Osteoblast (primary cell): ENCODE data around the gene MCC. TPM values are rescaled to one million over a fixed set of nuclear protein-coding genes. Genes with fewer than 3 reads are reported as not detected.

Experiments used
- DNase-seq: peaks from one replicate; pipeline ENCODE4 v3.0.0; 2011; ENCODE audit warnings: low spot score, mixed read lengths; ENCODE audit not compliant: insufficient read length; ENCODE audit errors: missing footprints
- H2AFZ ChIP-seq: 2 replicates; pipeline ENCODE4 v1.6.0; 2011; ENCODE audit warnings: mild to moderate bottlenecking, low read length
- H3K27ac ChIP-seq: 2 replicates; pipeline ENCODE4 v1.5.1; 2011; ENCODE audit warnings: mild to moderate bottlenecking, low read depth, low read length, moderate library complexity
- H3K27me3 ChIP-seq: 2 replicates; pipeline ENCODE4 v1.6.0; 2012; ENCODE audit warnings: mild to moderate bottlenecking, control low read depth, inconsistent platforms, low read length, moderate library complexity; ENCODE audit not compliant: insufficient read depth
- H3K36me3 ChIP-seq: 2 replicates; pipeline ENCODE4 v1.5.1; 2011; ENCODE audit warnings: mild to moderate bottlenecking, low read length, control low read depth, moderate library complexity; ENCODE audit not compliant: insufficient read depth
- H3K4me1 ChIP-seq: 2 replicates; pipeline ENCODE4 v1.5.1; 2011; ENCODE audit warnings: mild to moderate bottlenecking, low read length, control low read depth, moderate library complexity; ENCODE audit not compliant: insufficient read depth
- H3K4me2 ChIP-seq: 2 replicates; pipeline ENCODE4 v1.6.0; 2011; ENCODE audit warnings: mild to moderate bottlenecking, low read length; ENCODE audit not compliant: insufficient read depth
- H3K4me3 ChIP-seq: fragments of 200-600 bp; sonication (generic); 3 replicates; pipeline ENCODE4 v1.5.1; 2012; ENCODE audit warnings: mild to moderate bottlenecking, low read length, inconsistent platforms; ENCODE audit not compliant: insufficient read depth
- H3K79me2 ChIP-seq: 2 replicates; pipeline ENCODE4 v1.6.0; 2012; ENCODE audit warnings: mild to moderate bottlenecking, low read length, control low read depth, inconsistent platforms; ENCODE audit not compliant: insufficient read depth
- H3K9me3 ChIP-seq: 2 replicates; pipeline ENCODE4 v1.5.1; 2011; ENCODE audit warnings: low read depth, low read length, control low read depth
- H4K20me1 ChIP-seq: 2 replicates; pipeline ENCODE4 v1.6.0; 2012; ENCODE audit warnings: mild to moderate bottlenecking, low read length, control low read depth; ENCODE audit not compliant: insufficient read depth
- total RNA-seq: library from RNA; depleted of rRNA; stranded (reverse); fragments of >200 nt; gene quantifications from 2 replicates; pipeline ENCODE4 v1.2.3, GENCODE V29; 2012
- TF ChIP-seq, protein P1 (sequence below): IDR thresholded peaks from 2 replicates; pipeline ENCODE4 v1.5.1; 2011; ENCODE audit warnings: mild to moderate bottlenecking, low read depth, low read length, moderate library complexity; ENCODE audit errors: extremely low read depth

The MCC gene
- total RNA-seq, 1 donor, result 45.6 TPM

DNA sequence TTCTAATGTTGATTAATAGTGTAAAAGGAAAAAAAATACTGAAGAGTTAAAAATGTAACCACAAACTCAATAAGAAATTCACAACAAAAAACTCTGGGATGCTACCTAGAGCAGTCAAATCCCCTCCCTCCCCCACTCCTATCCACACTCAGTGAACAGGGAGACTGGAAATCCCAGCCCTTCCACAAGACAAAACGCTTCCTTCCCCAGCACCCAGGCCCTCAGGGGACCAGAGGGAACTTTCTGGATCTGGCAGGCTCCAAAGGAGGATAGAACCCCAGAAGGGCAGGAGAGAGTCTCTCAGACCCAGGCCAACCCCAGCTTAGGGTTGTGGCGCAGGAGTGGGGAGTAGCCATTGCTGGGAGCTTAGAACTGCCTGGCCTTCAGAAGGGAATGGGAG, 456.7 kb downstream of the MCC start:
- H3K27me3 ChIP-seq, result no peaks in the 10 kb centered on the region
- H2AFZ ChIP-seq, result no peak overlapping the region
- H3K36me3 ChIP-seq, result peaks cover 10% of the 10 kb centered on the region
- no peaks in the 10 kb centered on the region for H3K79me2 ChIP-seq
- no peak overlapping the region for H3K4me3 ChIP-seq
- no peaks in the 10 kb centered on the region for H3K9me3 ChIP-seq
- peaks cover 43% of the 10 kb centered on the region for H3K4me1 ChIP-seq
- TF ChIP-seq, protein P1, sequence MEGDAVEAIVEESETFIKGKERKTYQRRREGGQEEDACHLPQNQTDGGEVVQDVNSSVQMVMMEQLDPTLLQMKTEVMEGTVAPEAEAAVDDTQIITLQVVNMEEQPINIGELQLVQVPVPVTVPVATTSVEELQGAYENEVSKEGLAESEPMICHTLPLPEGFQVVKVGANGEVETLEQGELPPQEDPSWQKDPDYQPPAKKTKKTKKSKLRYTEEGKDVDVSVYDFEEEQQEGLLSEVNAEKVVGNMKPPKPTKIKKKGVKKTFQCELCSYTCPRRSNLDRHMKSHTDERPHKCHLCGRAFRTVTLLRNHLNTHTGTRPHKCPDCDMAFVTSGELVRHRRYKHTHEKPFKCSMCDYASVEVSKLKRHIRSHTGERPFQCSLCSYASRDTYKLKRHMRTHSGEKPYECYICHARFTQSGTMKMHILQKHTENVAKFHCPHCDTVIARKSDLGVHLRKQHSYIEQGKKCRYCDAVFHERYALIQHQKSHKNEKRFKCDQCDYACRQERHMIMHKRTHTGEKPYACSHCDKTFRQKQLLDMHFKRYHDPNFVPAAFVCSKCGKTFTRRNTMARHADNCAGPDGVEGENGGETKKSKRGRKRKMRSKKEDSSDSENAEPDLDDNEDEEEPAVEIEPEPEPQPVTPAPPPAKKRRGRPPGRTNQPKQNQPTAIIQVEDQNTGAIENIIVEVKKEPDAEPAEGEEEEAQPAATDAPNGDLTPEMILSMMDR, result no peak
- no peak overlapping the region for H3K4me2 ChIP-seq
- H4K20me1 ChIP-seq, result no peaks in the 10 kb centered on the region
- peak; percentile 18 for DNase-seq
- no peak overlapping the region for H3K27ac ChIP-seq

DNA sequence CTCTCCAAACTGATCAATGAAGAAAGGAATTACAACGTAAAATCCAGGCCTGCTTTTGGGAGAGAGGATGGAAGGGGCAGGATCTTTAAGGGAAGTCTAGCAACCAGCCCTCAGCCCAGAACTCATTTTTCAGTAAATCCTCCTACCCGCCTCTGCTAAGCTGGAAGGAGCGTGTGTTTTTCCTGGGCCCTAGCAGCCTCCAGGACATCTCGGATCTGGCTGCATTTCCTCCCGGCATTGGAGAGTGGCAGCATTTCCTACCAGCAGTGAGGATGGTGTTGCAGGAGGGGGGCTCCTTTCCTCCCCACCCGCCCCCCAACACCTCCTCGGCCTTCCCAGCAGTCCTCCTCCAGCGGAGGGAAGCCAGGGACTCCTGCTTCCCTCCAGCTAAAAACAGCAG, 457.1 kb downstream of the MCC start:
- H3K36me3 ChIP-seq, result peaks cover 10% of the 10 kb centered on the region
- H2AFZ ChIP-seq, result no peak overlapping the region
- H3K4me1 ChIP-seq, result peaks cover 43% of the 10 kb centered on the region
- no peak overlapping the region for H3K4me2 ChIP-seq
- no peaks in the 10 kb centered on the region for H3K9me3 ChIP-seq
- H3K27ac ChIP-seq, result no peak overlapping the region
- TF ChIP-seq, protein P1, result no peak
- H3K79me2 ChIP-seq, result no peaks in the 10 kb centered on the region
- no peak overlapping the region for H3K4me3 ChIP-seq
- H3K27me3 ChIP-seq, result no peaks in the 10 kb centered on the region
- no peak for DNase-seq
- H4K20me1 ChIP-seq, result no peaks in the 10 kb centered on the region

DNA sequence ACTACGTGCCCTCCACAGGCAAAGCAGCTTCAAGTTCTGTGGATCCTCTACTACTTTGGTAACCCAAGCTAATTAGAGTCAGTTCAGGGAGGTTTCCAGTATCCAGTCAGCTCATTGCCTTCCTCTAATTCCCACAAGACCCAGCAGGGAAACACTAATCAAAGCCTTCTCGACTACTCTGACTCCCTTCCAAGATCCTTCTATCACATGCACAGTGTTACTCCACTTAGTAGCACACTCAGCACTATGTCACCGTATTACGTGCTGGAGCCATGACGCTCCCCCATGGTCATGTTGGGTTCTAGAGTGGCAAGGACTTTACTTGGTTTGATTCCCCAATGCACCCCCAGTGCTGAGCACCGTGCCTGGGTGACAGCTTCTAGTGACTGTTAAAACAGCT, 458.6 kb downstream of the MCC start:
- DNase-seq, result peak; percentile 15
- H3K4me1 ChIP-seq, result peaks cover 36% of the 10 kb centered on the region
- H3K36me3 ChIP-seq, result peaks cover 10% of the 10 kb centered on the region
- TF ChIP-seq, protein P1, result no peak
- H2AFZ ChIP-seq, result no peak overlapping the region
- no peaks in the 10 kb centered on the region for H3K79me2 ChIP-seq
- no peak overlapping the region for H3K4me2 ChIP-seq
- H3K27ac ChIP-seq, result peak overlapping the region; percentile 66
- no peak overlapping the region for H3K4me3 ChIP-seq
- H3K27me3 ChIP-seq, result no peaks in the 10 kb centered on the region
- H4K20me1 ChIP-seq, result no peaks in the 10 kb centered on the region
- no peaks in the 10 kb centered on the region for H3K9me3 ChIP-seq

DNA sequence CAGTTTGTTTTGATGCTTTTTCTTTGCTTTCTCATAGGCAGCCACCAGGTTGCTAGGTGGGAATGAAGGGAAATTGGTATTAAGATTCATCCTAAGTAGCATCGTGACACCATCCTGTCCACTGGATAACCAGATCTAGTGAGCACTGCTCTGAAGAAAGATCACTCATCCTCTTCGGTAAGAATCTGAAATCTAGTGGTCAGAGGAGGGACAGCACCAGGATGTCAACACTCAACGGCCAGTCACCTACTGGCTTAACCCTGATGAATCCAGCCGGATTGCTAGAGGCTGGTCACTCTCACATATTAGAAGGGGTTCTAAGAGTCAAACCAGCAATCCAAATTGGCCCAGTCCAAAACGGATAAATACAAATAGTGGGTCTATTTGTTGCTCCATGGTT, 460.8 kb downstream of the MCC start:
- Histone ChIP-seq H3K4me2 (no peak overlapping the region), H3K27ac (no peak overlapping the region), H3K79me2 (no peaks in the 10 kb centered on the region), H3K36me3 (peaks cover 18% of the 10 kb centered on the region), H3K27me3 (no peaks in the 10 kb centered on the region), H2AFZ (no peak overlapping the region), H3K9me3 (no peaks in the 10 kb centered on the region), H4K20me1 (no peaks in the 10 kb centered on the region), H3K4me3 (no peak overlapping the region), H3K4me1 (peaks cover 21% of the 10 kb centered on the region)
- no peak for DNase-seq
- TF ChIP-seq, protein P1, result no peak
